GM12875 (cell line): ENCODE results near the gene KLHL18.
A peak's percentile ranks its signal among the peaks of the same experiment; 100 is the strongest.
"Not testable (repeated sequence)": the region's sequence is repeated elsewhere in the genome, so short reads cannot be mapped to it uniquely, and the experiment has no call there.

Source experiments
- H3K4me3 ChIP-seq: one replicate; pipeline ENCODE4 v1.5.1; 2011; ENCODE audit warnings: low read depth, low read length, control low read depth
- CTCF ChIP-seq: IDR thresholded peaks from 2 replicates; pipeline ENCODE4 v1.5.1; 2011; ENCODE audit warnings: low read depth, mild to moderate bottlenecking, control low read depth, inconsistent platforms, low read length, moderate library complexity, borderline replicate concordance; ENCODE audit not compliant: insufficient read depth

Gene KLHL18

GRCh38 chr3:47347217-47347801 is 64.6 kb downstream of the KLHL18 start:
- H3K4me3 ChIP-seq: peak overlapping the region; percentile 23

GRCh38 chr3:47348411-47349154 is 65.8 kb downstream of the KLHL18 start:
- TF ChIP-seq CTCF: no peak
- H3K4me3 ChIP-seq: no peak overlapping the region

More at GRCh38 chr3:47347217-47347801, 64.6 kb downstream of the KLHL18 start:
- no peak for TF ChIP-seq CTCF

- H3K4me3 ChIP-seq: no peak overlapping the region
- TF ChIP-seq CTCF: no peak
Observed at GRCh38 chr3:47355010-47355409, 72.3 kb downstream of the KLHL18 start.

- TF ChIP-seq CTCF: no peak
- H3K4me3 ChIP-seq: no peak overlapping the region
Observed at GRCh38 chr3:47356201-47356600, 73.5 kb downstream of the KLHL18 start.

GRCh38 chr3:47359323-47359722 is 76.6 kb downstream of the KLHL18 start:
- TF ChIP-seq CTCF: no peak

GRCh38 chr3:47360110-47360517 is 77.4 kb downstream of the KLHL18 start:
- not testable (repeated sequence) for H3K4me3 ChIP-seq

More at GRCh38 chr3:47359323-47359722, 76.6 kb downstream of the KLHL18 start:
- H3K4me3 ChIP-seq: no peak overlapping the region

GRCh38 chr3:47362701-47363100 is 80.0 kb downstream of the KLHL18 start:
- TF ChIP-seq CTCF: no peak
- no peak overlapping the region for H3K4me3 ChIP-seq
